H1 (cell line): Measurements from ENCODE around the gene WFDC1. TPM values are rescaled to one million over a fixed set of nuclear protein-coding genes. Genes with fewer than 3 reads are reported as not detected.

Source experiments
- MAX ChIP-seq: IDR thresholded peaks from 2 replicates; pipeline ENCODE4 v1.6.1; 2012; ENCODE audit warnings: inconsistent platforms
- TAF7 ChIP-seq: optimal IDR thresholded peaks from 2 replicates; pipeline ENCODE3; 2011; ENCODE audit warnings: low read depth, mild to moderate bottlenecking, inconsistent platforms, low read length, moderate library complexity, borderline replicate concordance
- polyA plus RNA-seq, 7 experiments: library from polyadenylated mRNA; depleted of rRNA in 3 of 7; stranded (reverse) in 5 of 7; unstranded in 2 of 7; fragments of >200 nt in 5 of 7; fragments of 200-250 nt in 2 of 7; gene quantifications; 1 replicate in 5 of 7; 2 replicates in 1 of 7; 4 replicates in 1 of 7; pipeline versions ENCODE4 v1.2.1 to v1.2.3, GENCODE V29; 2011 to 2013; ENCODE audit warnings: missing spikeins in 2 of 7, mixed read lengths in 2 of 7
- total RNA-seq: library from RNA; stranded (reverse); fragmentation: NEBNext Ultra II Directional; extraction: Animal tissue kit (Norgen Biotek cat#: 25700); gene quantifications from 2 replicates; pipeline ENCODE4 v1.2.1, GENCODE V29; 2021

The WFDC1 gene
- total and polyA plus RNA-seq, 2 of the 8 experiments (the other 6 are each of a cell fraction or from before 2014, with no cell fraction given), result 0.70 to 1.1 TPM

GRCh38 chr16:84283314-84284153 lies 11.1 kb upstream of the WFDC1 start (continued):
- TF ChIP-seq MAX (peak; percentile 30; the same call in 1 of the 2 replicates), TAF7 (no peak)
